HG02623 (cell line): Measurements from ENCODE around the gene PTTG1IP.
"Not testable (repeated sequence)": the region's sequence is repeated elsewhere in the genome, so short reads cannot be mapped to it uniquely, and the experiment has no call there.

Experiments used
- ATAC-seq: cut with Tn5 transposase; IDR thresholded peaks from one replicate; pipeline ENCODE4 v1.9.1; 2021; ENCODE audit warnings: moderate library complexity; ENCODE audit not compliant: unreplicated experiment

PTTG1IP gene

DNA sequence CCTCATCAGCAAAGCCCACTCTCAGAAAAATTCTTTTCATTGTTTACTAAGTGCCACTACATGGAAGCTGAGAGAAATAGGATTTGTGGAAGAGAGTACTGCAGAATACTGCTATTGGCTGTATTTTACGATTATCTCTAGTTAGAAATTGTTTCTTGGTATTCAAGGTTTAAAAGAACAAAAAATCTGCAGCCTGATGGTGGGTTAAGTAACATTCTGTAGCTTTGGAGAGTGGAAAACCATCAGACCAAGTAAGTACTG is 27.3 kb downstream of the PTTG1IP start:
- ATAC-seq, result no peak

DNA sequence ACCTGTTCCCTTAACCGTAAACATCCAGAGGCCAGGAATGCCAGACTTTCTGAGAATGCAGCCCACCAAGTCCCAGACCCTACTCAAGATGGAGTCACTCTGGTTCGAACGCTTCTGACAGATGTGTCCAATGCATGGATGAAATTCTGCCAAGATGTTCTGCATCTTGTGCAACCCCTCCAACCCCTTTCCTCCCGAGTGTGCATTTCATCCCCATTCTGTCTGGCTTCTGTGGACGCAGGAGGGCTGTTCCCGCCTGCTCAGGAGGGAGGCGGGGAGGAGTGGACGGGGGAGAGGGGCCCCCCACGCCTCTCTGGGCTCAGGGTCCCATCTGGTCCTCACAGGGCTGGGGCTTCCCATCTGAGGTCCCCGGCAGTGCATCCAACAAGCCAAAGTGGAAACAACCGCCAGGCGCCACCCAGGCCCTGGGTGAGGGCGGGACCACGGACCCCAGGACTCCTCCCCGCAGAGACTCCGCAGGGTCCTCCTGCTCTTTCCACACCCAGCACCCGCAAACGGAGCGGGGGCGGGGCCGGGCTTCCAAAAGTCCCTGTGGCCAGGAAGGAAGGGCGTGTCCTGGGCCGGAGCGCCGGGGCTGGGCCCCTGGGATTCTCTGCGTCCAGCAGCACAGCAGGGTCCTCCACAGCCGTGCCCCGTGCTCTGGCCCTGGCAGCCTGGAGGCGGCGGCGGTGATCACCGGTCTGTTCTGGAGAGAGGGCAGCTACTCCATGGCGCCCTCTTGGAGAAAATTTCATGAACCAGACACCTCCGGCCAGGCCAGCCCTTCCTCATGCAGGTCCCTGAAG is 27.9 kb downstream of the PTTG1IP start:
- ATAC-seq, result no peak

DNA sequence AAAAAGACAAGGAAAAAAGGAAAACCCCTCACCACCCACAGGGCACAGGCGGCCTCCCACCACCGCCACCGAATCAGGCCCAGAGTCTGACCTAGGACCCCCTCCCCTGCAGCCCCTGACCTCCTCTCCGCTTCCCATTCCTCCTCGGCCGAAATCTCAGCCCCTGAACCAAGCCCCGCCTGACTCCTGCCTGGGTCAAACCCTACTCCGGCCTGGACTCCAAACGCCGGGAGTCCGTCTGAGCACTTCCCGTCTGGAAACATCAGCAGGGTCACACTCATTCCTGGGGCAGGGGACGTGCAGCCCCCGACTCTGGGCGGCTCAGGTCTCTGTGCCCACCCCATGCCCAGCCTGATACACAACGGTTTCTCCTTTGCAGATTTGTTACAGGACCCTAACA is 29.2 kb downstream of the PTTG1IP start:
- no peak for ATAC-seq

DNA sequence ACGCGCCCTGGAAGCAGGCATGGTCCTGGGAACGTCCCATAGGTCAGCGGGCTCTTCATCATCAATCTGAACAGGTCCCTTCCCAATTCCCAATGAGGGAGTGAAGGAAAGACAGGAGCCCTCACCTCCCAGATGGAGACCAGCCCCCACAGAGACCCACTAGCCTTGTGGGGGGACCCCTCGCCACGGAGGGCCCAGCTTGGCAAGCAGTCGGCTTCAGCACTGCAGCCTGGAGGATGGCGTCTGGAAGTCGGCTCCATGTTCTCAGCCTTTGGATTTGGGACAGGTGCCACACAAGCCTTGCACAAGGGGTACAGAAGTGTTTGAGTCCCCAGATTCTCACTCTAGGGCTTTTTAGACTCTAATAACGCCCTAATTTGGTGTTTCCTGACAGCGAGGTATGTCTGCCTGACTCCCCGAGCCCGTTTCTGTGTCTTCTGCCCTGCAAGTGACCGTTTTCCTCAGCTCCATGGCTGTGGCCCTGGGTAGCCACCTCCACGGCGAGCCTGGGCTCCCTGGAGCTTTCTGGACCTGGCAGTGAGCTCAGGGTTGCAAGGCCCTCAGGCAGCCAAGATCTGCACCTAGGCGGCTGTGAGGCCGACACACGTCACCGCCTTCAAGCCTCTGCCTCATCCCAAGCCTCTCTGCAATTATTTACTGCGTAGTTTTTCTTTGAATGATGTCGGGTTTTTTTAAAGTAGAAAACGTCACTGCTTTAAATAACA is 30.6 kb downstream of the PTTG1IP start:
- ATAC-seq, result no peak

DNA sequence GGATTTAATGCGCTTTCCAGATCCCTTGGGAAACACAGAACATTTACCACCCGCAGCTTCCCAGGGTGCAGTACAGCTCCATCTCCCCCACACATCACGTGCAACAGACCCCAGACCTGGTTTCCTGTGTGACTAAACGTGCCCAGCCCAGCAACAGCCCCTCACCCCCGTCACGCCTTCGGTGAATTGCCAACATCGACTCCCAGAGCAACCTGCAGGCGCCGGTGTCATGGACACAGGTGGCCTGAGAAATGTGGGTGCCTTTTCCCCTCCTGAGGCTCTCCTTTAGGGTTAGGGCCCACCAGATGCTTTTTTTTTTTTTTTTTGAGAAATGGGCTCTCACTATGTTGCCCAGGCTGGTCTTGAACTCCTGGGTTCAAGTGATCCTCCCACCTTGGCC is 31.4 kb downstream of the PTTG1IP start:
- ATAC-seq, result no peak

DNA sequence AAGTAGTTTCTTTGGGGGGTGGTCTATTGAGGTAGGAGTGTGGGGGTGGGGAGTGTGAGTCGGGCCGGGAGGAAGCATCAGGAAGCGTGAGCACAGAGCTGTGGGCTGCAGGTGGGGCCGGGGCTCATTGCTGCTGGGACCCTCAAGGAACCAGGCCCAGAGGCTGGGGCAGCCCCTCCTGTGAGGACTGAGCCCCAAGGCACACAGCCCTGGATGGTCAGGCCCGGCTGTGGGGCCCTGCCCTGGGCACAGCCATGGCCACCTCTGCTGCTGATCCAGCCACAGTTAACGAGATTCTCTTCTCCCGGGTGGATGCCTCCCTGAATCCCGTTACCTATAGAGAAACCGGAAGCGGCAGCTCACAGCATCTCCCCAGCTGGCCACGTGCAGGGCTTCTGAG is 32.7 kb downstream of the PTTG1IP start:
- no peak for ATAC-seq

DNA sequence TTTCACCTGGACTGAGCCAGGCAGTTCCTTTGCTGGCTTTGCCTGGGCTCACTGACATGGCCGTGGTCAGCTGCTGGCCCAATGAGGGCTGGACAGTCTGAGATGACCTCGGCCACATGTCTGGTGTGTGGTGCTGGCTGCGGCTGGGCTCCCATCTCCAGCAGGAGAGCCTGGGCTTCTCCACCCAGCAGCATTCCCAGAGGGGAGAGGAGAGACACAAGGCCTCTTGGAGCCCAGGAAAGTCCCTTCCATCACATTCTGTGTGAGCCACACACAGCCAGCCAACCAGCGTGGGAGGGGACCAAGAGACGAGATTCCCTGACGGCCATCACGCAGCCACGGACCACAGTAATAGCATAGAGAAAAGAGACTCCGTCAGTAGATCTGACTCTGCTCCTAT is 34.5 kb downstream of the PTTG1IP start:
- ATAC-seq, result no peak

DNA sequence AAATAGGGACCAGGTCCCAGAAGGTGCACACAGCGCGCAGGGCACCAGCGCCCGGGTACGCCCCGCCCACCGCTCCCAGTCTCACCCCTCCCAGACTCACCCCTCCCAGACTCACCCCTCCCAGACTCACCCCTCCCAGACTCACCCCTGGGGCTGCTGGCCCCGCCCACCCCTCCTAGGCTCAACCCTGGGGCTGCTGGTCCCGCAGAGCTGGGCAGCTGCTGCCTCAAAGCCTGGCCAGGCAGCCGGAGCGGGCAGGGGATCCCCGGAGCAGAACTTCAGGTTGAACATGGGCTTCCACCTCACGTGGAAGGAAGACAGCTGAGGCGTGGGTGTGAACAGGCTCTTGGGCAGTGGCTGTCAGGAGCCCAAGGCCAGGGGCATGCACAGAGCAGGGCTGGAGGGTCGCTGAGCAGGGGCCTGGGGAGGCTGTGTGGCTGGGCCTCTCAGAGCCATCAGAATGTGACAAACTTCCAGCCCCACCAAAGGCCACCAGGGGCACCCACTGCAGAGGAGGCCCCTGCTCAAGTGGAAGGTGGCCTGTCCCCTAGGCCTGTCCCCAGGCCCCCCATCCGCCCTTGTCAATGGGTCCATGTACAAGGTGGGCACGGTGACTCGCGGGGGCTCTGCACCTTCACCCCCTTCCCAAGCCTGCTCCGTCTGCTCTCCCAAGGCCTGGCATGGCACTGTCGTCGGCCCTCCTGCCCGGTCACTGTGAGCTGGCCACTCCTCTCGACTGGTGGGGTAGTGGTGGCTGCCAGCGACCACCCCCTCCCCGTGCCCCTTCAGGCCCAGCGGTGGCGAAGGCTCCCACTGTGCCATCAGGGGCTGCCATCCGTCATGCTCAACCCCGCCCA is 35.2 kb downstream of the PTTG1IP start:
- no peak for ATAC-seq

DNA sequence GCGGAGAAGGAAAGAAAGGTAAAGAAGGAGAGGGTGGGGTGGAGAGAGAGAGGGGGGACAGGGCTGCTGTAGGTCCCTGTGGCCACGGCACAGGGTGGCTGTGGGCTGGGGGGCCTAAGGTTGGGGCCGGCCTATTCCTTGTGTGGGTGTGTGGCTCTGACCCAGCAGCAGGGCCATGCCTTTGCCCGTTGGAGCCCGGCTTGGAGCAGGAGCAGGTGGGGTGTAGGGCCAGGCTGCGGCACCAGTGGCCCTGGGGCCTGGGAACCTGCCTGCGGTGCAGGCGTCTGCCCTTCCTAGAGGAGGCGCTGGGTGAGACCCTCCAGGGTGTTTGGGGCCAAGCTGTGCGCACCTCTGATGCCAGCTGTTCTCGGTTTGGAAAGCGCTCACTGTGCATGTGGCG is 36.0 kb downstream of the PTTG1IP start:
- no peak for ATAC-seq

DNA sequence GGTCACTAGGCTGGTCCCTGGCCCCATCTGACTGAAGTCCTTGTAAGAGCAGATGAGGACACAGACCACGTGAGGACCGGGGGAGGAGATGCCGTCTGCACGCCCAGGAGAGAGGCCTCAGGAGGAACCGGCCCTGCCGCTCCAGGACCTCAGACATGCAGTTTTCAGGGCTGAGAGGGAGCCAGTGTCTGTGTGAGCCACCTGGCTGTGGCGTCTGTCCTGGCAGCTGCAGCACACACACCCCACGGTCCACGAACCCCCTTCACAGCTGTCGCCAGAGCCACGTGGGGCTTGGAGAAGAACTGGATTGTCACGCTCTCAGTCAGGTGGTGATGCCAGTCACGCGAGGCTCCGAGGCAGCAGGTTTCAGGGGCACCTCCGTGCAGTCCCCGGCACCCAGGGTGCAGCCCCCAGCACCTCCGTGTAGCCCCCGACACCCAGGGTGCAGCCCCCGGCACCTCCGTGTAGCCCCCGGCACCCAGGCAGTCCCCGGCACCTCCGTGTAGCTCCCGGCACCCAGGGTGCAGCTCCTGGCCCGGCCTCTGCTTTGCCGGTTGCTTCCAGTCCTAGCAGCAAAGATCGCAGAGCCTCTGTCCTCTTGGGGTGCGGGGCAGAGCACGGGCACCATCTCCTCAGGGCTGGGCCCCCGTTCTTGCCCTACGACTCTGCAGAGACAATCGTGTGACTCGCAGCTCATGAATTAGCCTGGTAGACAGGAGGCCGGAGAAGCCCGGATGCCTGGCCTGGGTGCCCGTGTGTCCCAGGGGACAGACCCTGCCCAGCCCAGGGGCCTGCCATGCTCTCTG is 36.6 kb downstream of the PTTG1IP start:
- ATAC-seq, result no peak

DNA sequence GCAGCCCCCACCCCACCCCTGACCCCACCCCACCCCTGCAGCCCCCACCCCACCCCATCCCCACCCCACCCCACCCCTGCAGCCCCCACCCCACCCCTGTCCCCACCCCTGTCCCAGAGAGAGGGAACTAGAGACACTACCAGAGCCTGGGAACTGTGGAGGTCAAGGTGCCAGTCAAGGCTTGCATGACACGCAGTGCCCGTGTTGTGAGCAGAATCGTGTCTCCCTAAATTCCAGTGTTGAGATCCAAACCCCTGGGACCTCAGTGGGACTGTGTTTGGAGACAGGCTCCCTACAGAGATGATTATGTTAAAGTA is 37.2 kb downstream of the PTTG1IP start:
- no peak for ATAC-seq

DNA sequence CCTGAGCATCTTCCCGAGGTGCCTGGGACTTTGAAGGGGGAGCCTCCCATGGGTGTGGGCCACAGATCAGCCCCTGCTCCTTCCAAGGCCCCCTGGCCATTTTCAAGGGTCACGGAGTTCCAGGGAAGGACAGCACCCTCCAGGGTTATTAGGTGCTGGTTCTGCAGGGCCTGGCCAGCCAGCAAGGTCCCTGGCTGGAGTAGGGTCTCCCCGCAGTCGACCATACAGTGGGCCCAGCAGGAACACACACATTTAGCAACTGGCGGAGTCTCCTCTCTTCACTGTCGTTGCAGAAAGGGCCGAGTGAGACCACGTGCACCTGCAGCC is 37.9 kb downstream of the PTTG1IP start:
- no peak for ATAC-seq

DNA sequence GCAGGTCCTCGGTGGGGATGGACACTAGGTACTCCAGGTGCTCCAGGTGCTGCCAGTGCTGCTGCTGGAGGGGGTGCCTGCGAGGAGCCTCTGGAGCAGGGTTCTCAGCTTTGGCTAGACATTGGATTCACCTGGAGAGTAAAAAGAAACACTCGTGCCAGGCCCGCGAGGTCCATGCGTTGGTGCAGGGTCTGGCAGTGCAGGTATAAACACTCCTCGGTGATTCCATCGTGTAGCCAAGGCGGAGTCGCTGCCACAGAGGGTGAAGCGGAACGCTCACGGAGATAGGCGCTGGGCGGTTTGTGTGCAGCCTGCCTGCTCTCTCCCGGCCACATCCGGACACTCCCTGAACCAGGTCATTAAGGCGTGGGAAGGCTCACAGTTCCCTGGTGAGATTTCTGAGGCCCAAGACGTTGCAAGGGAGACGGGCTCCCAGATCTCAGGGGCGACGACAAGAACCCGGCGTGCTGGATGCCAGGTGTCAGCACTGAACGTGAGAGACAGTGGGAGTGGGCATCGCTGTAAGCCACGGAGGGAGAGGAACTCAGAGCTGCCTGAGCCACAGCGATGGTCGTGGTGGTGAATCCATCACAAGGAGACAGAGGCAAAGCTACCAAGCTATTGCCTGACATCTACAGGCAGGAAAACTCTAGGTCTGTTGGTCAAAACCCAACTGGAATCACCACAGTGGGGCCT is 38.4 kb downstream of the PTTG1IP start:
- no peak for ATAC-seq

DNA sequence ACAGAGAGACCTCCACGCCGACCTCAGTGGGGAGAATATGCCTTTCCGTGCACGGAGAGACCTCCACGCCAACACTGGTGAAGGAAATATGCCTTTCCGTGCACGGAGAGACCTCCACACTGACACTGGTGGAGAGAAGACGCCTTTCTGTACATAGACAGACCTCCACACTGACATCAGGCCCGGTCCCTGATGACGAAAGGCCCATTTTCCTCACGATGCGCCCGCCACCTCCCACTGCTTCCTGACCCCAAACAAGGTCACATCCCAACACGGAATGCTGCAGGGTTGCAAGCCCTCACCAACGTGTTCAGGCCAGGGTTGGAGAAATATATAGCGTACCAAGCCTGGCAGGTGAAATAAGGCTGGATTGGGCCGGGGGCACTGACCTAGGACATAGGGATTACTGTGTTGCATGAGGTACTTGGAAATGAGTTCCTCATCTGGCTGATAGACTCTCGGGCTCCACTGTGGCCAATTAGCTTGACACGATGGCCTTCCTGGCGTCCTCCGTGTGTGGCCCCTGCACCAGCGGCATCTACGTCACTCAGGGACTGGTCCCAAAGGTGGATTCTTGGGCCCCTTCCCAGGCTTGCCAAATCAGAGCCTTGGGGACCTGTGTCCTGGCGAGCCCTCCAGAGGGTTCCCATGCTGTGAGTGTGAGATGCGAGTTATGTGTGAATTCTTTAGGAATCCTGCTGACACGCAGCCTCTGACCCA is 39.1 kb downstream of the PTTG1IP start:
- no peak for ATAC-seq

DNA sequence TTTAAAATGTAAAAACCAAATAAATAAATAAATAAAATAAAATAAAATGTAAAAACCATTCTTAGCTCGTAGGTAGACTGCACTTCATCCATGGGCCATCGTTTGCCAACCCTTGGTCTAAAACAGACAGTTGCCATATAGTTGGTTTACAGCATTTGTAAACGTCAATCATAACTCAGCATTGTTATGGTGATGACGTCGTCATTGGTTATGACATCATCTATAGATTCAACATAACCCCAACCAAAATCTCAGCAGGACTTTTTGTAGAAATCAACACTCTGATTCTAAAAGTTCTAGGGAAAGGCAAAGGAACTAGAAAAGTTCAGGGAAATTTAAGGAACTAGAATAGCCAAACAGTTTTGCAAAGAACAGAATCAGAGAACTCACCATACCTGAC is 39.8 kb downstream of the PTTG1IP start:
- no peak for ATAC-seq

DNA sequence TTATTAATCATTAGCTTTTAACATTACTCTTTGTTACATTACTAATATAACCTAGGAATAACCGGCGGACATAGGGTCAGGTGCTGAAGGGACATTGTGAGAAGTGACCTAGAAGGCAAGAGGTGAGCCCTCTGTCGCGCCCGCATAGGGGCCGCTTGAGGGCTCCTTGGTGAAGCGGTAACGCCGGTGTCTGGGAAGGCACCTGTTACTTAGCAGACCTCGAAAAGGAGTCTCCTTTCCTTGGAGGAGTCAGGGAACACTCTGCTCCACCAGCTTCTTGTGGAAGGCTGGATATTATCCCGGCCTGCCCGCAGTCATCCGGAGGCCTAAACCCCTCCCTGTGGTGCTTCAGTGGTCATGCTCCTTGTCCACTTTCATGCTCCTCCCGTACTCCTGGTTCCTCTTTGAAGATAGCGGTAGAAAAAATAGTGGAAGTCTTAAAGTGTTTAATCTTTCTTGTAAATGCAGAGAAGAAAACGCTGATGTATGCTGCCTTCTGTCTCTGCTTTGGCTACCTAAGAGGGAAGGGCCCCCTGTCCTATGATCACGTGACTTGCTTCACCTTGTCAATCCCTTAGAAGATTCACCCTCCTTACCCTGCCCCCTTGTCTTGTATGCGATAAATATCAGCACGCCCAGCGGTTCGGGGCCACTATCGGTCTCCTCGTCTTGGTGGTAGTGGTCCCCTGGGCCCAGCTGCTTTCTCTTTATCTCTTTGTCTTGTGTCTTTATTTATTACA is 40.8 kb downstream of the PTTG1IP start:
- ATAC-seq, result not testable (repeated sequence)

DNA sequence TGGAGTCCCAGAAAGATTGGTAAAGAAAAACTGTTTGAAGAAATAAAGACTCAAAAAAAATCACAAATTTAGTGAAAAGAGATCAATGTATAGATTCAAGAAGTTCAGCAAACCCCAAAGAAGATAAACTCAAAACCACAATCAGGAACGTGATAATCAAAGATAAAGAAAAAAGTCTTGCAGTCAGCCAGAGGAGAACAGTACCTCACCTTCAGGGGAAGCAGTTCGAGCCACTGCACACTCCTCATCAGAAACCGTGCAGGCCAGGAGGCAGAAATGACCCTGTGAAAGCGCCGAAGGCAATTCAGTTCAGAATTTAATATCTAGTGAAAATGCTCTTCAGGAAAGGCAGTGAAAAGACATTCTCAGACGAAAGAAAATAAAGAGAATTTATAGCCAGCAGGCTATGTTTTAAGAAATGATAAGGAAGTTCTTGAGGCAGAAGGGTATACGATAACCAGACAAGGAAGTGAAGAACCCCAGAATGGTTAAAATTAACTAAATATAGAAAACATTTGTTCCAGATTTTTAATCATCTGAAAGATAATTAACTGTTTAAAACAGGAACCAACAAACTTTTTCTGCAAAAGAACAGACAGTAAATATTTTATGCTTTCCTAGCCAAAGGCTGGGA is 42.1 kb downstream of the PTTG1IP start:
- no peak for ATAC-seq

DNA sequence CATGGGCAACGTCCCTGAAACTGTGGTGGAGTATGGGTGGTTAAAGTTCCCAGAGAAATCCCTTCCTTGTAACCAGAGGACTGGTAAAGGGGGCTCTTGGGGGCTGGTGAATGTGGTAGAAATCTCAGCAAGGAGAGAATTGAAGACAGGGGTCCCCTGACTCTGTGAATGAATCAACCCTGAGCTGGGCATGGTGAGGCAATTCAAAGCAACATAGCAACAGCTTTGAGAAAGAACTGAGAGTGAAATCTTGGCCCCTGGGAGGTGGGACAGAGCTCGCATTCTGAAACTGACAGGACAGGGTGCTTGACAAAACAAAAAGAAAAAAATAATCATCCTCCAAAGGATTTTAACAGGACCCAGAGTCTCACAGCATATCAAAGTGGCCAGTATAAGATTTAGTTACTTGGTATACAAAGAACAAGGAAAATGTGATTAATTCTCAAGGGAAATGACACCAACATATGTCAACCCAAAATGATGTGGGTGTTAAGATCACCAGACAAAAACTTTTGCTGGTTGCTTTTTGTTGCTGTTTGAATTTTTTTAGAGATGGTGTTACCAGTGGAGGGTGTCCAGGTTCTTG is 43.9 kb downstream of the PTTG1IP start:
- ATAC-seq, result no peak
